Measurements from ENCODE around the gene XRCC2.
A peak's percentile ranks its signal among the peaks of the same experiment; 100 is the strongest.
"Not testable (repeated sequence)": the region's sequence is repeated elsewhere in the genome, so short reads cannot be mapped to it uniquely, and the experiment has no call there.

The XRCC2 gene

DNA sequence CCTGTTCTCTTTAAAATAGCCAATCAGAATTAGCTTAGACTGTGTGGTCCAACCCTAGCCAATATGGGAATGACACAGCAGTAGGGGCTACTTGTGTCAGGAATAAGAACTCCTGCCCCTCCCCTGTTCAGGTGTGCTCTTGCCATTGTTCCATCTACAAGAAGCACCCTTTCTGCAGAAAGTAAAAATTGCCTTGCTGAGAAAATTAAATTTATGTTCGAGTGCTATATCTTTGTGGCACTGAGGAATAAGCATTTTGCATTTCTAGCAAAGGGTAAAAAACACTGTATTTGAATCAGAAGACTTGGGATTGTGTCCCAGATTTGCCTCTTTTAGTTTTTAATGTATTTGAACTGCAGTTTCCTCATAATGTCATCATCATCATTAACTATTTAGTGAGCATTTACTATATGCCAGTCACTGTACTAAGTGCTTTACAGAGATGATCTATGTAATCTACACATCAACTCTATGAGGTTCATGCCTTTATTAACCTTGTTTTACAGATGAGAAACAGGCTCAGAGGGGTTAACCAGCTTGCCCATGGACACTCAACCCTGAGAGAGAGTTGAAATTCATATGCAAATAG is 28.9 kb upstream of the XRCC2 start:
- in situ Hi-C loops (cut with HindIII; ENCODE audit: low sequenced_read_pairs), result no loop called here
- no peak for DNase-seq (ENCODE audit: low read depth, low spot score)
- TF ChIP-seq, protein P1, sequence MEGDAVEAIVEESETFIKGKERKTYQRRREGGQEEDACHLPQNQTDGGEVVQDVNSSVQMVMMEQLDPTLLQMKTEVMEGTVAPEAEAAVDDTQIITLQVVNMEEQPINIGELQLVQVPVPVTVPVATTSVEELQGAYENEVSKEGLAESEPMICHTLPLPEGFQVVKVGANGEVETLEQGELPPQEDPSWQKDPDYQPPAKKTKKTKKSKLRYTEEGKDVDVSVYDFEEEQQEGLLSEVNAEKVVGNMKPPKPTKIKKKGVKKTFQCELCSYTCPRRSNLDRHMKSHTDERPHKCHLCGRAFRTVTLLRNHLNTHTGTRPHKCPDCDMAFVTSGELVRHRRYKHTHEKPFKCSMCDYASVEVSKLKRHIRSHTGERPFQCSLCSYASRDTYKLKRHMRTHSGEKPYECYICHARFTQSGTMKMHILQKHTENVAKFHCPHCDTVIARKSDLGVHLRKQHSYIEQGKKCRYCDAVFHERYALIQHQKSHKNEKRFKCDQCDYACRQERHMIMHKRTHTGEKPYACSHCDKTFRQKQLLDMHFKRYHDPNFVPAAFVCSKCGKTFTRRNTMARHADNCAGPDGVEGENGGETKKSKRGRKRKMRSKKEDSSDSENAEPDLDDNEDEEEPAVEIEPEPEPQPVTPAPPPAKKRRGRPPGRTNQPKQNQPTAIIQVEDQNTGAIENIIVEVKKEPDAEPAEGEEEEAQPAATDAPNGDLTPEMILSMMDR (IDR thresholded peaks at IDR 0.05; ENCODE audit: low read depth, low read length), result no peak
- H3K4me3 ChIP-seq (ENCODE audit: low read depth, low read length), result no peak overlapping the region

DNA sequence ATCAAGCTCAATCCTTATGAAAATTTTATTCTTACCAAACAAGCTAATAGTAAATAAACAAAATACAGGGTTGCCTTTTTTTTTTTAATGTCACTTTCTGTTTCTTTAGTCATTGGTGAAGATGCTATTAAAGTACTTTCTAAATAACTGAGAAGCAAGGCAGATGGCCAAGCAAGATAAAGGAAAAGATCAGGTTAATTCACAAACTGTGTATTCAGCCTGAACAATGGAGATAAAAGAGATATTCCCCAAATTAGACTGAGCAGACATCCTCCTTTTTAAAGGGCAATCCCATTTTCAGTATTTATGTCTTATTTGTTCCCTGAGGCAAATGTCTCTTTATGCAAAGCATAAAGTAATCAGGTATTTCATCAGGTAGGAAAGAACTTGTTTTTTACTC is 23.1 kb upstream of the XRCC2 start:
- in situ Hi-C loops (cut with HindIII; ENCODE audit: low sequenced_read_pairs), result no loop called here
- no peak overlapping the region for H3K4me3 ChIP-seq (ENCODE audit: low read depth, low read length)
- DNase-seq (ENCODE audit: low read depth, low spot score), result no peak
- TF ChIP-seq, protein P1 (IDR thresholded peaks at IDR 0.05; ENCODE audit: low read depth, low read length), result no peak

DNA sequence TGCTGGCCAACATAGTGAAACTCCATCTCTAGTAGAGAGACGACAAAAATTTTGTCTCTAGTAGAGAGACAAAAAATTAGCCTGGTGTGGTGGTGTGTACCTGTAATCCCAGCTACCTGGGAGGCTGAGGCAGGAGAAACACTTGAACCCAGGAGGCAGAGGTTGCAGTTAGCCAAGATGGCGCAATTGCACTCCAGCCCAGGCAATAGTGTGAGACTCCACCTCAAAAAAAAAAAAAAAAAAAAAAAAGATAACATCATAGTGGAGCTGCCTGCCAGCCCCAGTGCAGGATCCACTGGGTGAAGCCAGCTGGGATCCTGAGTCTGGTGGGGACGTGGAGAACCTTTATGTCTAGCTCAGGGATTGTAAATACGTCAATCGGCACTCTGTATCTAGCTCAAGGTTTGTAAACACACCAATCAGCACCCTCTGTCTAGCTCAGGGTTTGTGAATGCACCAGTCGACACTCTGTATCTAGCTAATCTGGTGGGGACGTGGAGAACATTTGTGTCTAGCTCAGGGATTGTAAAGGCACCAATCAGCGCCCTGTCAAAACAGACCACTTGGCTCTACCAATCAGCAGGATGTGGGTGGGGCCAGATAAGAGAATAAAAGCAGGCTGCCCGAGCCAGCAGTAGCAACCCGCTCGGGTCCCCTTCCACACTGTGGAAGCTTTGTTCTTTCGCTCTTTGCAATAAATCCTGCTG is 21.5 kb upstream of the XRCC2 start:
- DNase-seq (ENCODE audit: low read depth, low spot score); in situ Hi-C loops (cut with HindIII; ENCODE audit: low sequenced_read_pairs); H3K4me3 ChIP-seq (ENCODE audit: low read depth, low read length): not testable (repeated sequence)

DNA sequence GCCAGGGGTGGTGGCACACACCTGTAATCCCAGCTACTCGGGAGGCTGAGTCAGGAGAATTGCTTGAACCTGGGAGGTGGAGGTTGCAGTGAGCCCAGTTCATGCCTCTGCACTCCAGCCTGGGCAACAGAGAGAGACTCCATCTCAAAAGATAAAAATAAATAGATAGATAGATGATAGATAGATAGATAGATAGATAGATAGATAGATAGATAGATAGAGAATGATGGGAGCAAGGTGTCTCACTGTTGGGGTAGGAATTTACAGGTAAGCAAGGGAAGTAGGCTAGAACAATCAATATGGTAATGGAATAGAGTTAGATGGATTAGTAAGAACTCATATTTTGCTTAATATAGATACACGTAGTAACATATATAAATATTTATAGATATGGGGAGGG is 16.3 kb upstream of the XRCC2 start:
- DNase-seq (ENCODE audit: low read depth, low spot score), result not testable (repeated sequence)

DNA sequence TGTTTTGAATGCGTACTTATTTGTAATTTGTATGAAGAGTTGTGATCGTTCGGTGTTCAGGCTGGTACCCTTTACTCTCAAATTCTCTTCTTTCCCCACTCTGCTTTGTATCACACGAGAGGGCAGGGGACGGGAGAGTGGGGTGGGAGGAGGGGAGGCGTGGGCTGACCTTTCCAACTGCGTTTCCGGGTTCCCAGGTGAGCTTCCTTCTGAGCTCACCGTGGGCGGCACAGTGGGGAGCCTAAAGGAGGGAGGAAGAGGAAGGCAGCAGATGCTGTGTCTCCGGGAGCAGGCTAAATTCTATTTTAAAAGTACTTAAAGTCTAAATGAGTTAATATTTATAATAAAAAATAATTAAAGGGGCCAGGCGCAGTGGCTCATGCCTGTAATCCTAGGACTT is 7.4 kb upstream of the XRCC2 start:
- H3K4me3 ChIP-seq (ENCODE audit: low read depth, low read length), result no peak overlapping the region
- no peak for DNase-seq (ENCODE audit: low read depth, low spot score)
- in situ Hi-C loops (cut with HindIII; ENCODE audit: low sequenced_read_pairs), result no loop called here
- TF ChIP-seq, protein P1 (IDR thresholded peaks at IDR 0.05; ENCODE audit: low read depth, low read length), result no peak

More for the DNA sequence above, 16.3 kb upstream of the XRCC2 start:
- H3K4me3 ChIP-seq (ENCODE audit: low read depth, low read length); in situ Hi-C loops (cut with HindIII; ENCODE audit: low sequenced_read_pairs): not testable (repeated sequence)

DNA sequence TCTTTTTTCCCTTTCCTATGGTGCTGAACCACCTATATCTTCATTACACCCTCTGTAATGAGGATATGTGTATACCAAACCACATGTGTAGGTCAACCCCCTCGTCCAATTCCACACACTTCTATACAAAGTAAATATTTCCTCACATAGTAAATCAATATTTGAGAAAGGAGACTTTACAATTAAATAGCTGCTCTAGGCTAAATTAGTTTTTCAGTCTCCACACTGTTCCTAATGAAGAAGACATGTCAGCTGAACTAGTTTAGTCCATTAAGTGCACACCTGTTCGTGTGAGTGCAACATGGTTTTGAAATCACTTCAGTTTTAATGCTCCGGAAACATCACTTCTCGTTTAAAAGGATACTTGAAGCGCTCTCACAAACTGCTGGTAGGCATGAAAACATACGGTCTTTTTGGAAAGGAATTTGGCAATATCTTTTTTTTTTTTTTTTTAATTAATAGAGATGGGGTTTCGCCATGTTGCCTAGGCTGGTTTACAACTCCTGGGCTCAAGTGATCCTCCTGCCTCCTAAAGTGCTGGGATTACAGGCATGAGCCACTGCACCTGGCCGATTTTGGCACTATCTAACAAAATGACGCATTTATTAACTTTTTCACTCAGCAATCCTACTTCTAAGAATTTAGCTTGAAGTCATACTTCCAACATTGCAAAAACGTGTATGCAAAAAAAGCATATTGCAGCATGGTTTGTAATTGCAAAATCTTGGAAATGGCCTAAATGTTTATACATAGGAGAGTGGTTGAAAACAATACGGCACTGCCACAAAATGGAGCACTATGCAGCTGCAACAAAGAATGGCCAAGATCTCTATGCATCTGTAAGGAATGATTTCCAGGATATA is 2.1 kb upstream of the XRCC2 start:
- in situ Hi-C loops (cut with HindIII; ENCODE audit: low sequenced_read_pairs), result no loop called here
- no peak overlapping the region for H3K4me3 ChIP-seq (ENCODE audit: low read depth, low read length)
- TF ChIP-seq, protein P1 (IDR thresholded peaks at IDR 0.05; ENCODE audit: low read depth, low read length), result no peak
- no peak for DNase-seq (ENCODE audit: low read depth, low spot score)

DNA sequence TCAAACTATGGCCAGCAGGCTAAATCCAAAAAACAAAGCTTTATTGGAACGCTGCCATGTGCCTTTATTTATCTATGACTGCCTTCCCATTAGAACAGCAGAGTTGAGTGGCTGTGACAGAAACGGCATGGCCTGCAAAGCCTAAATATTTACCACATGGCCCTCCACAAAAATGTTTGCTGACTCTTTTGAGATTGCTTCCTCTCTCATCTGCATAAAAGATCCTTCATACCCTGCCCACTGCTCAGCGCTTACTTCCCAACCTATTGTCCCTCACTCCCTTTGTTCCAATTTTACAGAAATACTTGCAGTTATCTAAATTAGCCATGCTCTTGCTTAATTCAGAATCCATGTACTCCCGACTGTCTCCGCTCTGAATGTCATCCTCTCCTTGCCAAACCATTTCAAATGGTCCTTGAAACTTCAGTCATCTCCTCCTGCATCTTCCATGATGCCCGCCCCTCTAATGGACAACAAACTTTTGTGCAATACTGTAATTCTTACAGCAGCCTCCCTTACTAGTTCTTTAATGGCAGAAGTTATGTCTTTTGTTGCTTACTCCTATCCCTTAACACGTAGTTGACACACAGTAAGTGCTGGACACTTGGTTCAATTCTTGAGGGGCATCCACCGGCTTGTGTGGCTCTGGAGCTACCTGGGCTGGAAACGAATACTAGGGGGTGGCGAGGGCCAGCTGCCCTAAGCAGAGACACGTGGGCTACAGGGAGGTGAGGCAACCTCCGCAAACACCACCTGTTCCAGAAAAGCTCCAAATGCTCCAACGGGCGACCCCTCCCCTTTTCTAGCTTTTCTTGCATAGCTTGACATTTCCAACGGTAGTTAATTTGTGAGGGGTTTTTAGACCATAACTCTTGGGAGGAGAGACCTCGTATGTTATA is 832 bp downstream of the XRCC2 start:
- DNase-seq (ENCODE audit: low read depth, low spot score), result peak; percentile 4
- peak overlapping the region; percentile 74 for H3K4me3 ChIP-seq (ENCODE audit: low read depth, low read length)
- in situ Hi-C loops (cut with HindIII; ENCODE audit: low sequenced_read_pairs), result no loop called here
- TF ChIP-seq, protein P1 (IDR thresholded peaks at IDR 0.05; ENCODE audit: low read depth, low read length), result no peak
